NOMO-1 treated with dmso at 0.1 percent for 144 hours (cell line): ENCODE data around the gene ZPBP.
"Not testable (repeated sequence)": the region's sequence is repeated elsewhere in the genome, so short reads cannot be mapped to it uniquely, and the experiment has no call there.

ENCODE experiments used
- DNase-seq: peaks from one replicate; lab custom pipeline; 2025; ENCODE audit not compliant: unreplicated experiment; lab: John Stamatoyannopoulos, UW

Gene ZPBP

GRCh38 chr7:50047716-50048115, 45.3 kb downstream of the ZPBP start:
- DNase-seq: no peak

DNA sequence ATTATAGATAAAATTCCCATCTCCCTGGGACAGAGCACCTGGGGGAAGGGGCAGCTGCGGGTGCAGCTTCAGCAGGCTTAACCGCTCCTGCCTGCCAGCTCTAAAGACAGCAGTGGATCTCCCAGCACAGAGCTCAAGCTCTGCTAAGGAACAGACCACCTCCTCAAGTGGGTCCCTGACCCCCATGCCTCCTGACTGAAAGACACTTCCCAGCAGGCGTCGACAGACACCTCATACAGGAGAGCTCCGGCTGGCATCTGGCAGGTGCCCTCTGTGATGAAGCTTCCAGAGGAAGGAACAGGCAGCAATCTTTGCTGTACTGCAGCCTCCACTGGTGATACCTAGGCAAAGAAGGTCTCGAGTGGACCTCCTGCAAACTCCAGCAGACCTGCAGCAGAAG, 51.9 kb downstream of the ZPBP start:
- DNase-seq: not testable (repeated sequence)

GRCh38 chr7:50037086-50037485, 56.0 kb downstream of the ZPBP start:
- DNase-seq: no peak

- no peak for DNase-seq
These were observed 70.1 kb downstream of the ZPBP start for GRCh38 chr7:50022991-50023390.

GRCh38 chr7:50022451-50022850, 70.6 kb downstream of the ZPBP start:
- DNase-seq: no peak

DNA sequence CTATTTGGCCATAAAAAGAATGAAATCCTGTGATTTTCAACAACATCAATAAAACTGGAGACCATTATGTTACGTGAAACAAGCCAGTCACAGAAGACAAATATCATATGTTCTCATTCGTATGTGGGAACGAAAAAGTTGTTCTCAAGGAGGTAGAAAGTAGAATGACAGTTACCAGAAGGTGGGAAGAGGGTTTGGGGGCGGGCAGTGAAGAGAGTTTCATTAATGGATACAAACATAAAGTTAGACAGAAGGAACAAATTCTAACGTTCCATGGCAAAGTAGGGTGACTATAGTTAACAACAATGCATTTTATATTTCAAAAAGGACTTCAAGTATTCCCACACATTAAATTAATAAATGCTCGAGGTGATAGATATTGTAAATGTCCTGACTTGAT, 97.4 kb downstream of the ZPBP start:
- DNase-seq: no peak

GRCh38 chr7:49986191-49986590, 106.9 kb downstream of the ZPBP start:
- DNase-seq: no peak

- DNase-seq: peak; percentile 44
These were observed 112.6 kb downstream of the ZPBP start for GRCh38 chr7:49980465-49980864.

DNA sequence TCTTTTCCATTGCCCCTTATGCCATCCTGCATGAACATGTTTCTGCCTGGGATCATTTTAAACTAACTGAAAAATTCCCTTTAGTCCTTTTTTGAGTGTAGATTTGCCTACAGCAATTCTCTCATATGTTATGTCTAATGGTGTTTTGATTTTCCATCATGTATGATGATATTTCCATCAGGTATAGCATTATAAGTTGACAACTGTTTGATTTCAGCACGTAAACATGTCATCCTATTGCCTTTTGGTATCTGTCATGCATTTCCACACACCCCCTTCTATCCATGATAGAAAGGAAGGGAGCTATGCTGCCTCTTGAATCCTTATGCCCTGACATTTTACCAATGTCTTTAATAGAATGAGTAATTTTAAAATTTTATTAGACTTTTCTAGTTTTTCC, 116.8 kb downstream of the ZPBP start:
- no peak for DNase-seq

- DNase-seq: no peak
These were observed 119.0 kb downstream of the ZPBP start for GRCh38 chr7:49974035-49974434.

DNA sequence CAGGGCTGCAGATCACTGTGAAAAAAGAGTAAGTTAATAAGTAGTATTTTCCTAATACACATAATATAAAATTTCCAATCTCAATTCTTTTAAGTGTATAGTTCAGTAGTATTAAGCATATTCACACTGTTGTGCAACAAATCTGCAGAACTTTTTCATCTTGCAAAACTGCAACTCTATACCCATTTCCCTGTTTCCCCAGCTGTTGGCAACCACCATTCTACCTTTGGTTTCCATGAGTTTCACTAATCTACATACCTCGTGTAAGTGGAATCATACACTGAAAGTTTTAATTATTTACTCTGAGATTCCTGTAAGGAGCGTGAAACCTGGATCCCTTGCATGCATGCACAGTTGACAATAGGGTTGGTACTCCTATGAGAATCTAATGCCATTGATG, 155.4 kb downstream of the ZPBP start:
- peak; percentile 20 for DNase-seq

GRCh38 chr7:49931627-49932026, 161.4 kb downstream of the ZPBP start:
- DNase-seq: no peak

GRCh38 chr7:49928787-49929186, 164.3 kb downstream of the ZPBP start:
- no peak for DNase-seq

- no peak for DNase-seq
These were observed 165.4 kb downstream of the ZPBP start for GRCh38 chr7:49927631-49928030.

DNA sequence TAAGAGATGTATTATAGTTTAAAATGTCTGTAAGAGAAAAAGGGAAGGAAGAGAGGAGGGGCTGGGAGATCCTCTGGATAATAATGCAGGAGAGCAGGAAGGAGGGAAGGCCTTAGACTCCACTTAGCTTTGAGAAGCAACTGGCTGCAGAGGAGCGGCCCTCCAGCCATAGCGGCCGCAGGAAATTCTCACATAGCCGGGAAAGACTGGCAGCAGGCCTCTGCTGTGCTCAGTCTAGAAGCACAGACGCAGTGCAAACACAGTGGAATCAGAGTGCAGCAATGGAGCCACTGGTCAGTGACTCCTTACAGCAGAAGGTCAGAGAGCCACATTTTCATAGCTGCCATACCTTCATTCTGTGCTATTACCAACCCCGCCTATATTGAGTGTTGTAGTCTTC, 166.3 kb downstream of the ZPBP start:
- no peak for DNase-seq

DNA sequence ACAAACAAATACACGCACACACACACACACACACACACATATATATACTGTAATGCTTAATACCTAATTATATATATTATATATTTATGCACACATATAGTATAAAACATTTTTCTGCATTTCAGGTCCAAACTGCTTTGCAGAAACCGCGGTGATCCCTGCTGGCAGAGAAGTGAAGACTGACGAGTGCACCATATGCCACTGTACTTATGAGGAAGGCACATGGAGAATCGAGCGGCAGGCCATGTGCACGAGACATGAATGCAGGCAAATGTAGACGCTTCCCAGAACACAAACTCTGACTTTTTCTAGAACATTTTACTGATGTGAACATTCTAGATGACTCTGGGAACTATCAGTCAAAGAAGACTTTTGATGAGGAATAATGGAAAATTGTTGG, 181.1 kb downstream of the ZPBP start:
- DNase-seq: no peak

GRCh38 chr7:49894543-49894942, 198.5 kb downstream of the ZPBP start:
- DNase-seq: no peak

DNA sequence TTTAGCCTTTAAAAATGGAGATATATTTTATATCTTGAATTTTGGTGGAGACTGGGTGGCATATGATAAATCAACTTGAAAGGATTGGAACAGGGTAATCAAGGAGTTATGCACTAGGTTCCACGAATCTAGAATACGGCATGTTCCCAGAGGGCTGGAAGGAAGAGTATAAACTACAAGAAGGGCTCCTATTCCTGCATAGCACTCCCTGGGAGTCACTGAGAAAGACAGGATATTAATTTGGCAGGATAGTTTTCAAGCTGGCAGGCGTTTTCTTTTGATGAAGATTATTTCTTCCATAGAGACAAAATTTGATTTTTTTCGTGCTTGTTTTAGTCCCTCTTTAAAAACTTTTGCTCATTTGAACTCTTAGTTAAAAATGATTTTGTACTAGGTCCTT, 199.9 kb downstream of the ZPBP start:
- no peak for DNase-seq

DNA sequence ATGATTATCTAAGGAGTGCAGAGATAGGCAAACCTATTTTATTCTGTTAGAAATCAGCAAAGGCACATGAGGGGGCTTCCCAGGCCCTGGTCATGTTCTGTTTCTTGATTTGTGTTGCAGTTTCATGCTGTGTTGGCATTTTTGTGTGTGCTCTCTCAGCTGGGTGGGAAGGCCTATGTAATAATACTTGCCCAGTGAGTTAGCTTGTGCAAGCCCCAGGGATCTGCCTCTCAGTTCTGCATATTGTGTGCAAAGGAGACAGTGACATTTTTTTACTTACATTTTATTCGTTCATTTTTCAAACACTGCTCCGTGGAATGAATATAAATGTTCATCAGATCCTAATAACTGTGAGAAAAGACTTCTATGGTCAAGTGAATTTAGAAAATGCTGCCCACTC, 200.6 kb downstream of the ZPBP start:
- no peak for DNase-seq
